GM03348 (cell line): ENCODE results near the gene RAB11FIP5.

Experiments used
- DNase-seq: peaks from one replicate; pipeline ENCODE4 v3.0.0; 2012; ENCODE audit warnings: low spot score

The RAB11FIP5 gene

GRCh38 chr2:73032702-73033097 lies 80.0 kb downstream of the RAB11FIP5 start:
- no peak for DNase-seq

- no peak for DNase-seq
Observed at GRCh38 chr2:73031725-73032701, 80.7 kb downstream of the RAB11FIP5 start.

GRCh38 chr2:73031095-73031678 lies 81.6 kb downstream of the RAB11FIP5 start:
- no peak for DNase-seq

GRCh38 chr2:73028841-73029240 lies 83.9 kb downstream of the RAB11FIP5 start:
- DNase-seq, result no peak

GRCh38 chr2:73027340-73027739 lies 85.4 kb downstream of the RAB11FIP5 start:
- DNase-seq, result no peak

GRCh38 chr2:73023497-73023896 lies 89.3 kb downstream of the RAB11FIP5 start:
- no peak for DNase-seq
